Measurements from ENCODE around the gene ZBTB2. TPM values are rescaled to one million over a fixed set of nuclear protein-coding genes. Genes with fewer than 3 reads are reported as not detected.

The ZBTB2 gene, protein sequence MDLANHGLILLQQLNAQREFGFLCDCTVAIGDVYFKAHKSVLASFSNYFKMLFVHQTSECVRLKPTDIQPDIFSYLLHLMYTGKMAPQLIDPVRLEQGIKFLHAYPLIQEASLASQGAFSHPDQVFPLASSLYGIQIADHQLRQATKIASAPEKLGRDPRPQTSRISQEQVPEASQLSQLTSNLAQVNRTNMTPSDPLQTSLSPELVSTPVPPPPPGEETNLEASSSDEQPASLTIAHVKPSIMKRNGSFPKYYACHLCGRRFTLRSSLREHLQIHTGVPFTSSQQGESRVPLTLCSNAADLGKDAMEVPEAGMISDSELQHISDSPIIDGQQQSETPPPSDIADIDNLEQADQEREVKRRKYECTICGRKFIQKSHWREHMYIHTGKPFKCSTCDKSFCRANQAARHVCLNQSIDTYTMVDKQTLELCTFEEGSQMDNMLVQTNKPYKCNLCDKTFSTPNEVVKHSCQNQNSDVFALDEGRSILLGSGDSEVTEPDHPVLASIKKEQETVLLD
- total RNA-seq, result 15.2 to 16.1 TPM (median 15.8 TPM) in 3 replicates

DNA sequence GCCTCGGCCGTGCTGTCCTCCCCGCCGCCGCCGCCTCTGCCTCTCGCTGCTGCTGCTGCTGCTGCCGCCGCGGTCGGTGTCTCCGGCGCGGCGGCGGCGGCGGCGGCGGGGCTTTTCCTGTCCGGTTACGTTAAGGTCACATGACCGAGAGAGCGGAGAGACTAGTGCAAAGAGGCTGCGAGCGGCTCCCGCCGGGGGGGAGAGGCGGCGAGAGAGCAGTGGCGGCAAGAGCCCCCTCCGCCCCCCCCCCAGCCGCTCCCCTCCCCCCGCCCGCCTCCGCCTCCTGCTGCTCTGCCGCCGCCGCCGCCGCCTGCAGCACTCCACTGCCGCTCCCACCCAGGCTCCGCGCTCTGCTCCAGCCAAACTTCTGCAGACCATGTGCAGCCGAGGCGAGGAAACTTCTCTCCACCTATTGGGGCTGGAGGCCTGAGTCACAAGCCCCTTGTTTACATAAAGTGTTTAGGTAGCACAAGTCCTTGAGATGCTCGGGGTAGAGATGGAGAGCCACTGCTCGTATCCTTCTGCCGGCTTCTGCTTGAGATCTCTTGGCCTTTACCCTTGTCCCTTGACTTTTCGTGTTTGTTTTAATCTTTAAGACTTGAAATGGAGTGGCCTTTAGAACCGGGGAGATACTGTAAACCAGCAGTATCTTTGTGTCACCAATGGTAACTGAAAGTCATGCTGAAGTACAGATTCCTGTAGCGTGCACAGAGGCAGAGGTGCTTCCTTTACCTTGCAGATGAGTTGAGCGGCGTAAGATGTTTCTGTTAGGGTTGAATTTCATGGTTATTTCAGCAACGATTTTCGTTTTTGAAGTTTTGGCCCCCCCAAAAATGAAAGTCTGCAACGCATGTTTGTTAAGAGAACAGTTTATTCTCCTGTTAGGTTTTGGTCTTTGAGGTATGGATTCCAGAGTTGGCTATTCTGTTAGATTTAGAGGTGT is at the start of gene ZBTB2:
TSS of gene ZBTB2 (minus strand) at position 89 of the 943 bp plus-strand sequence. CDS start 17,922 bp downstream, outside the sequence.
- peaks cover 56% of the 10 kb centered on the region for H3K4me1 Mint-ChIP-seq
- H3K36me3 Mint-ChIP-seq, result peaks cover 4% of the 10 kb centered on the region
- TF ChIP-seq, protein P1, sequence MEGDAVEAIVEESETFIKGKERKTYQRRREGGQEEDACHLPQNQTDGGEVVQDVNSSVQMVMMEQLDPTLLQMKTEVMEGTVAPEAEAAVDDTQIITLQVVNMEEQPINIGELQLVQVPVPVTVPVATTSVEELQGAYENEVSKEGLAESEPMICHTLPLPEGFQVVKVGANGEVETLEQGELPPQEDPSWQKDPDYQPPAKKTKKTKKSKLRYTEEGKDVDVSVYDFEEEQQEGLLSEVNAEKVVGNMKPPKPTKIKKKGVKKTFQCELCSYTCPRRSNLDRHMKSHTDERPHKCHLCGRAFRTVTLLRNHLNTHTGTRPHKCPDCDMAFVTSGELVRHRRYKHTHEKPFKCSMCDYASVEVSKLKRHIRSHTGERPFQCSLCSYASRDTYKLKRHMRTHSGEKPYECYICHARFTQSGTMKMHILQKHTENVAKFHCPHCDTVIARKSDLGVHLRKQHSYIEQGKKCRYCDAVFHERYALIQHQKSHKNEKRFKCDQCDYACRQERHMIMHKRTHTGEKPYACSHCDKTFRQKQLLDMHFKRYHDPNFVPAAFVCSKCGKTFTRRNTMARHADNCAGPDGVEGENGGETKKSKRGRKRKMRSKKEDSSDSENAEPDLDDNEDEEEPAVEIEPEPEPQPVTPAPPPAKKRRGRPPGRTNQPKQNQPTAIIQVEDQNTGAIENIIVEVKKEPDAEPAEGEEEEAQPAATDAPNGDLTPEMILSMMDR (IDR thresholded peaks at IDR 0.05; ENCODE audit: unreplicated experiment), result no peak
- no peaks in the 10 kb centered on the region for H3K9me3 Mint-ChIP-seq
- DNase-seq (ENCODE audit: low spot score in 2 of 2, unreplicated experiment in 2 of 2), result peak; percentile 56 to 68
- H3K27me3 Mint-ChIP-seq (ENCODE audit: low read depth), result no peaks in the 10 kb centered on the region
- peak within 1 kb of the TSS; percentile 98 for H3K27ac Mint-ChIP-seq
- peak within 1 kb of the TSS; percentile 88 for H3K4me3 Mint-ChIP-seq

DNA sequence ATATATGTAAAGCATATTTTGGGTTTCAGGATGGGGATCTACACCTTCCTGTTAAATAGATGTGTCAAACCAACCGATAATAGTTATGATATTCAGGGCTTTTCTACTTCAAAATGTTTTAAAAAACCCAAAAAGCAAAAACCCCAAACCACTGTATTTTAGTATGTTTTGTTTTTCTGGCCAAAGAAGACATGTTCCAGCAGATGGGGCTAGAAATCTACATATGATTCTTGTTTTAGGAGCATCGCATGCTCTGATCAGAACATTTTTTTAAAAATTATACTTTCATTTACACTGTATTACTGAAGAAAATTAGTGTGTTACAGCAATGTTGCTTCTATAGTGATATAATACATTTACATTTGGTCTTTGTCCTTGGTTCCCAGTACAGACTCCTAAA is 49.6 kb upstream of the ZBTB2 start:
- H3K27me3 Mint-ChIP-seq (ENCODE audit: low read depth), result no peaks in the 10 kb centered on the region
- H3K27ac Mint-ChIP-seq, result no peak overlapping the region
- no peak for DNase-seq (ENCODE audit: low spot score in 2 of 2, unreplicated experiment in 2 of 2)
- H3K9me3 Mint-ChIP-seq, result no peaks in the 10 kb centered on the region
- no peak overlapping the region for H3K4me3 Mint-ChIP-seq
- H3K36me3 Mint-ChIP-seq, result peaks cover 3% of the 10 kb centered on the region
- H3K4me1 Mint-ChIP-seq, result peaks cover 11% of the 10 kb centered on the region
- TF ChIP-seq, protein P1 (IDR thresholded peaks at IDR 0.05; ENCODE audit: unreplicated experiment), result no peak

DNA sequence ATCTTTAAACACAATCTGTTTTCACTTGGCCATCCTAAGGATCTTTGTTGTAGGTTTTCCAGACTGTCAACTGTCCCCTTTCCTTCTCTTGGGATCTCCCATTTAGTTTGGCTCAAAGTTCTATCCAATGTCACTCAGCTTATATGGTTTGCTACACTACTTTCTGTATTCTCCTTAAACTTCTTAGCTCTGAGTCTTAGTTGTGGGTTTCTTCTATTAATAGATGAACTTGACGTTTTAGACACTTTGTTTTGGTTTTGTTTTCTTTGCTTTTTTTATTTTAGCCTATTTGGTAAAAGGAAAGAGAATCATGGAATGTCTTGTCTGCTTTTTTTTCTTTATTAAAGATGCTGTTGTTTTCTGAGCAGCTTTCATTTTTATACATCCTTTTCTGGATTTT is 49.1 kb upstream of the ZBTB2 start:
- Mint-ChIP-seq H3K27ac (no peak overlapping the region), H3K9me3 (no peaks in the 10 kb centered on the region), H3K36me3 (peaks cover 3% of the 10 kb centered on the region), H3K4me1 (peaks cover 7% of the 10 kb centered on the region), H3K27me3 (ENCODE audit: low read depth) (no peaks in the 10 kb centered on the region), H3K4me3 (no peak overlapping the region)
- TF ChIP-seq, protein P1 (IDR thresholded peaks at IDR 0.05; ENCODE audit: unreplicated experiment), result no peak
- DNase-seq (ENCODE audit: low spot score in 2 of 2, unreplicated experiment in 2 of 2), result no peak

DNA sequence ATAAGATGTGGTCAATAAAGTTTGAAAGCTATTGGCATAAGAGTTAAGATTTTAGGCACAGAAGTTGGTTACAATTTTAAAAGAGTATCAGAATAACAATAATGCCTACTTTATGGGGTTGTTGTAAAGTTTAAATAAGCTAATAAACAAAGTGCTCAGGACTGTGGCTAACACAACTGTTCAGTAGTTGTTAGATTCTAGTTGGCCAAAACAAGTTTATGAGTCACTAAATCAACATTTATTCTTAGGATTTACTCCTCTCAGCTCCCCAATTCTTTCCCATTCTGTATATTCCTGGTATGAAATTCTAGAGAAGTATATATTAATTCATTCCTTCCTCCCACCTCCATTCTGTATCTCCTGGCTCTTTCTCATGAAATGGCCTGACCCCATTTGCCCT is 46.0 kb upstream of the ZBTB2 start:
- peaks cover 3% of the 10 kb centered on the region for H3K36me3 Mint-ChIP-seq
- TF ChIP-seq, protein P1 (IDR thresholded peaks at IDR 0.05; ENCODE audit: unreplicated experiment), result no peak
- H3K4me3 Mint-ChIP-seq, result no peak overlapping the region
- H3K4me1 Mint-ChIP-seq, result peaks cover 5% of the 10 kb centered on the region
- no peaks in the 10 kb centered on the region for H3K9me3 Mint-ChIP-seq
- H3K27ac Mint-ChIP-seq, result no peak overlapping the region
- no peak for DNase-seq (ENCODE audit: low spot score in 2 of 2, unreplicated experiment in 2 of 2)
- H3K27me3 Mint-ChIP-seq (ENCODE audit: low read depth), result no peaks in the 10 kb centered on the region

DNA sequence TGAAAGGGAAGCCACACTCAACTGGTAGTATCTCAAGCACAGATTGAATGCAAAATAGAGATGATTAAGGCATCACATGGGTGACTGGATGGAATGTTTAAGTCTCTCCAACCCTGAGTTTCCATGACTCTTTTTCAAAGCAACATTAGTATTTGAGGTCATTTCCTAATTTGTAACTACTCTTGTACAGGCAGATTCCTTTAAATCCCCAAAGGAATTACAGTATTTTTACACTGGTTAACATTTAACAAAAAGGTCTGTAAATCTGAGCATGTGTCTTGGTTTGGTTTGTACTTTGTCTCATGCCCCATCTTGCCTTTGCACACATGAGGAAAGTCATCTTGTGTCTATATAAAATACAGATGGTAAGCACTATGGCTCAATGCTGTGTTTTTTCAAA is 45.4 kb upstream of the ZBTB2 start:
- no peak overlapping the region for H3K27ac Mint-ChIP-seq
- DNase-seq (ENCODE audit: low spot score in 2 of 2, unreplicated experiment in 2 of 2), result no peak
- H3K4me1 Mint-ChIP-seq, result peaks cover 6% of the 10 kb centered on the region
- no peaks in the 10 kb centered on the region for H3K27me3 Mint-ChIP-seq (ENCODE audit: low read depth)
- H3K36me3 Mint-ChIP-seq, result peaks cover 4% of the 10 kb centered on the region
- no peaks in the 10 kb centered on the region for H3K9me3 Mint-ChIP-seq
- TF ChIP-seq, protein P1 (IDR thresholded peaks at IDR 0.05; ENCODE audit: unreplicated experiment), result no peak
- H3K4me3 Mint-ChIP-seq, result no peak overlapping the region
